Liver (tissue), 9 donors: ENCODE measurements around the gene RUNX1. TPM values are rescaled to one million over a fixed set of nuclear protein-coding genes. Genes with fewer than 3 reads are reported as not detected.

Experiments
- DNase-seq: peaks from one replicate; pipeline ENCODE4 v3.0.0-alpha.2; 2017; ENCODE audit warnings: low spot score
- H3K27ac ChIP-seq, 2 donors: one replicate each; pipeline ENCODE4 v1.7.0; 2013; ENCODE audit warnings: inconsistent platforms in 2 of 2, low read length in 2 of 2, control low read depth in 1 of 2, low read depth in 1 of 2, mild to moderate bottlenecking in 1 of 2
- H3K27me3 ChIP-seq, 4 donors: one replicate each; pipeline versions ENCODE4 v1.6.1 to v1.7.0; 2013; ENCODE audit warnings: low read length in 3 of 4, inconsistent platforms in 1 of 4, mild to moderate bottlenecking in 1 of 4, moderate library complexity in 1 of 4; ENCODE audit not compliant: control insufficient read depth in 4 of 4, insufficient read depth in 4 of 4
- H3K36me3 ChIP-seq, 4 donors: one replicate each; pipeline versions ENCODE4 v1.6.1 to v1.7.0; 2013; ENCODE audit warnings: low read length in 3 of 4, mild to moderate bottlenecking in 3 of 4, low read depth in 1 of 4, moderate library complexity in 1 of 4; ENCODE audit not compliant: control insufficient read depth in 4 of 4, insufficient read depth in 3 of 4
- H3K4me1 ChIP-seq, 4 donors: one replicate each; pipeline versions ENCODE4 v1.6.1 to v1.7.0; 2013; ENCODE audit warnings: low read length in 3 of 4, mild to moderate bottlenecking in 3 of 4, moderate library complexity in 1 of 4; ENCODE audit not compliant: control insufficient read depth in 4 of 4, insufficient read depth in 4 of 4
- H3K4me3 ChIP-seq, 3 donors: one replicate each; pipeline versions ENCODE4 v1.6.1 to v1.7.0; 2013; ENCODE audit warnings: low read length in 3 of 3, control low read depth in 1 of 3, low read depth in 1 of 3, mild to moderate bottlenecking in 1 of 3
- H3K9ac ChIP-seq, 2 donors: one replicate each; pipeline ENCODE4 v1.7.0; 2013; ENCODE audit warnings: low read length in 2 of 2, mild to moderate bottlenecking in 2 of 2, moderate library complexity in 2 of 2, control low read depth in 1 of 2, low read depth in 1 of 2
- H3K9me3 ChIP-seq, 4 donors: one replicate each; pipeline versions ENCODE4 v1.6.1 to v1.7.0; 2013; ENCODE audit warnings: low read length in 3 of 4; ENCODE audit not compliant: control insufficient read depth in 4 of 4
- ATF3 ChIP-seq: IDR thresholded peaks from 2 replicates; pipeline ENCODE4 v1.6.1; 2016; ENCODE audit warnings: antibody characterized with exemption
- FOXA1 ChIP-seq: IDR thresholded peaks from 2 replicates; pipeline ENCODE4 v1.6.1; 2016; ENCODE audit warnings: antibody characterized with exemption
- FOXA2 ChIP-seq: IDR thresholded peaks from 2 replicates; pipeline ENCODE4 v1.6.1; 2016; ENCODE audit warnings: antibody characterized with exemption
- GABPA ChIP-seq, 2 donors: IDR thresholded peaks in 1 of 2; conservative IDR thresholded peaks in 1 of 2; 2 replicates each; pipeline ENCODE4 v1.6.1; 2016; ENCODE audit warnings: antibody characterized with exemption in 2 of 2, mild to moderate bottlenecking in 1 of 2, moderate library complexity in 1 of 2
- HNF4G ChIP-seq: IDR thresholded peaks from 2 replicates; pipeline ENCODE4 v1.6.1; 2016; ENCODE audit warnings: antibody characterized with exemption
- JUND ChIP-seq, 2 donors: IDR thresholded peaks; 2 replicates each; pipeline ENCODE4 v1.6.1; 2016; ENCODE audit warnings: antibody characterized with exemption in 2 of 2
- MAX ChIP-seq: IDR thresholded peaks from 2 replicates; pipeline ENCODE4 v1.6.1; 2016; ENCODE audit warnings: antibody characterized with exemption
- NR2F2 ChIP-seq: IDR thresholded peaks from 2 replicates; pipeline ENCODE4 v1.6.1; 2016; ENCODE audit warnings: antibody characterized with exemption
- RAD21 ChIP-seq, 2 donors: IDR thresholded peaks; 2 replicates each; pipeline ENCODE4 v1.6.1; 2016; ENCODE audit warnings: antibody characterized with exemption in 2 of 2, mild to moderate bottlenecking in 2 of 2
- SP1 ChIP-seq: IDR thresholded peaks from 2 replicates; pipeline ENCODE4 v1.6.1; 2018; ENCODE audit warnings: antibody characterized with exemption, mild to moderate bottlenecking
- TAF1 ChIP-seq: conservative IDR thresholded peaks from 2 replicates; pipeline ENCODE4 v1.6.1; 2016; ENCODE audit warnings: antibody characterized with exemption, mild to moderate bottlenecking
- YY1 ChIP-seq: IDR thresholded peaks from 2 replicates; pipeline ENCODE4 v1.6.1; 2016; ENCODE audit warnings: antibody characterized with exemption, mild to moderate bottlenecking
- ZBTB33 ChIP-seq: IDR thresholded peaks from 2 replicates; pipeline ENCODE4 v1.6.1; 2016; ENCODE audit warnings: antibody characterized with exemption
- WGBS: extraction: QIAGEN DNeasy Blood & Tissue Kit; methylation state at CpG from one replicate; pipeline ENCODE4 v1.1.7; 2013; 5-methylcytosine and 5-hydroxymethylcytosine counted together
- polyA plus RNA-seq, 2 donors: library from polyadenylated mRNA; stranded (reverse) in 1 of 2; unstranded in 1 of 2; fragments of 200-250 nt in 1 of 2; fragments of >200 nt in 1 of 2; fragmentation: Nextera tagmentation in 1 of 2; extraction: Ambion mirVana in 1 of 2; gene quantifications; one replicate each; pipeline versions ENCODE4 v1.2.1 to v1.2.3, GENCODE V29; 2013 to 2015
- total RNA-seq, 2 donors: library from RNA; depleted of rRNA; stranded (reverse); fragments of >200 nt; gene quantifications; one replicate each; pipeline ENCODE4 v1.2.3, GENCODE V29; 2014
- donor health status: healthy.
- donor health status: healthy.
- donor health status: healthy.
- donor health status: healthy.
- donor health status: healthy.

The RUNX1 gene
- total and polyA plus RNA-seq, 4 donors, result 0.98 to 7.2 (median 3.1) TPM

GRCh38 chr21:35048183-35048601, 910 bp downstream of the RUNX1 start (continued):
- TF ChIP-seq FOXA1, result no peak
- no peak for TF ChIP-seq NR2F2
- no peak for TF ChIP-seq HNF4G
- TF ChIP-seq ZBTB33, result no peak
- no peak for TF ChIP-seq YY1
- TF ChIP-seq FOXA2, result no peak
- TF ChIP-seq JUND (IDR thresholded peaks at IDR 0.05), result no peak
- TF ChIP-seq ATF3, result no peak
- TF ChIP-seq SP1, result no peak

- H3K27me3 ChIP-seq, result peaks cover 0 to 2% (median 0%) of the 10 kb centered on the region in 4 donors
- no peaks in the 10 kb centered on the region for H3K9me3 ChIP-seq
- H3K9ac ChIP-seq, result peak overlapping the region in 1 of 2 donors; percentile 16
- no peaks in the 10 kb centered on the region for H3K4me1 ChIP-seq
- H3K4me3 ChIP-seq, result no peak overlapping the region
- peak overlapping the region in 1 of 2 donors; percentile 16 for H3K27ac ChIP-seq
- no peaks in the 10 kb centered on the region for H3K36me3 ChIP-seq
- 34% methylated on average over 8 of the region's 8 CpGs for WGBS
- no peak for DNase-seq
- TF ChIP-seq ZBTB33 (no peak), JUND (IDR thresholded peaks at IDR 0.05) (no peak), TAF1 (no peak), FOXA2 (no peak), RAD21 (IDR thresholded peaks at IDR 0.05) (no peak), MAX (no peak), FOXA1 (no peak), GABPA (IDR thresholded peaks at IDR 0.05 in 1 of 2, conservative IDR thresholded peaks at IDR 0.05 in 1 of 2) (no peak), YY1 (no peak)
Measured at GRCh38 chr21:35046880-35047229, 2.2 kb downstream of the RUNX1 start.

- WGBS, result 72% methylated on average over 6 of the region's 6 CpGs
- Histone ChIP-seq H3K27ac (no peak overlapping the region), H3K27me3 (peaks cover 0 to 2% (median 0%) of the 10 kb centered on the region in 4 donors), H3K9me3 (no peaks in the 10 kb centered on the region), H3K4me1 (no peaks in the 10 kb centered on the region), H3K4me3 (no peak overlapping the region), H3K36me3 (no peaks in the 10 kb centered on the region), H3K9ac (peak overlapping the region in 1 of 2 donors; percentile 53)
- DNase-seq, result no peak
- TF ChIP-seq ZBTB33, result no peak
- TF ChIP-seq GABPA (IDR thresholded peaks at IDR 0.05 in 1 of 2, conservative IDR thresholded peaks at IDR 0.05 in 1 of 2), result no peak
- TF ChIP-seq HNF4G, result no peak
Measured at GRCh38 chr21:35046263-35046624, 2.9 kb downstream of the RUNX1 start.
